ENCODE results near the gene DZIP3.
"Not testable (repeated sequence)": the region's sequence is repeated elsewhere in the genome, so short reads cannot be mapped to it uniquely, and the experiment has no call there.

Gene DZIP3

GRCh38 chr3:108599677-108600409 is 10.3 kb downstream of the DZIP3 start:
- no peak for DNase-seq

GRCh38 chr3:108602249-108602934 is 12.9 kb downstream of the DZIP3 start:
- DNase-seq: no peak

GRCh38 chr3:108602935-108603294 is 13.4 kb downstream of the DZIP3 start:
- no peak for DNase-seq

- DNase-seq: no peak
Observed at GRCh38 chr3:108603691-108604090, 14.2 kb downstream of the DZIP3 start.

GRCh38 chr3:108605028-108605427 is 15.5 kb downstream of the DZIP3 start:
- no peak for DNase-seq

- DNase-seq: no peak
Observed at GRCh38 chr3:108605491-108605890, 16.0 kb downstream of the DZIP3 start.

- no peak for DNase-seq
Observed at GRCh38 chr3:108608750-108609149, 19.2 kb downstream of the DZIP3 start.

- no peak for DNase-seq
Observed at GRCh38 chr3:108610651-108611050, 21.1 kb downstream of the DZIP3 start.

GRCh38 chr3:108616090-108616489 is 26.6 kb downstream of the DZIP3 start:
- DNase-seq: not testable (repeated sequence)

- DNase-seq: no peak
Observed at GRCh38 chr3:108620250-108620649, 30.7 kb downstream of the DZIP3 start.

GRCh38 chr3:108623504-108623903 is 34.0 kb downstream of the DZIP3 start:
- DNase-seq: no peak

- DNase-seq: no peak
Observed at GRCh38 chr3:108629974-108630373, 40.5 kb downstream of the DZIP3 start.

GRCh38 chr3:108642526-108642925 is 53.0 kb downstream of the DZIP3 start:
- DNase-seq: no peak

GRCh38 chr3:108645364-108645763 is 55.8 kb downstream of the DZIP3 start:
- no peak for DNase-seq

GRCh38 chr3:108655664-108656063 is 66.1 kb downstream of the DZIP3 start:
- not testable (repeated sequence) for DNase-seq

GRCh38 chr3:108661699-108662098 is 72.2 kb downstream of the DZIP3 start:
- no peak for DNase-seq

GRCh38 chr3:108662142-108662738 is 72.7 kb downstream of the DZIP3 start:
- peak in 1 of 2 experiments; percentile 30 for DNase-seq

GRCh38 chr3:108664266-108664665 is 74.7 kb downstream of the DZIP3 start:
- DNase-seq: no peak

- DNase-seq: no peak
Observed at GRCh38 chr3:108667312-108667711, 77.8 kb downstream of the DZIP3 start.

- DNase-seq: no peak
Observed at GRCh38 chr3:108669208-108669607, 79.7 kb downstream of the DZIP3 start.

GRCh38 chr3:108672701-108673100 is 83.2 kb downstream of the DZIP3 start:
- no peak for DNase-seq

GRCh38 chr3:108673988-108674661 is 84.6 kb downstream of the DZIP3 start:
- no peak for DNase-seq

GRCh38 chr3:108677811-108678210 is 88.3 kb downstream of the DZIP3 start:
- no peak for DNase-seq

- not testable (repeated sequence) for DNase-seq
Observed at GRCh38 chr3:108692286-108692685, 102.8 kb downstream of the DZIP3 start.

Data from activated T-cell treated with anti-CD3 and anti-CD28 coated beads, Interleukin-2, amount 50 U/mL, for 48 hours (primary cell).